ENCODE data around the gene EPHA8.

- no peak for TF ChIP-seq FOXA1 (IDR thresholded peaks at IDR 0.05)
- TF ChIP-seq TAF1 (conservative IDR thresholded peaks at IDR 0.05), result no peak
- no peak for TF ChIP-seq CTCF (IDR thresholded peaks at IDR 0.05; ENCODE audit: low read depth, low read length, missing input control)
- no peak for TF ChIP-seq ZBTB33 (IDR thresholded peaks at IDR 0.05)
- TF ChIP-seq EGR1 (IDR thresholded peaks at IDR 0.05; ENCODE audit: low read depth in 2 of 2), result no peak
- no peak for TF ChIP-seq REST (IDR thresholded peaks at IDR 0.05)
- no peak for TF ChIP-seq GABPA (IDR thresholded peaks at IDR 0.05 in 1 of 2, conservative IDR thresholded peaks at IDR 0.05 in 1 of 2)
- TF ChIP-seq RXRA (IDR thresholded peaks at IDR 0.05), result no peak
- TF ChIP-seq HNF4G (IDR thresholded peaks at IDR 0.05), result no peak
- TF ChIP-seq RAD21 (IDR thresholded peaks at IDR 0.05), result no peak
- no peak for TF ChIP-seq SP1 (IDR thresholded peaks at IDR 0.05)
- no peak for TF ChIP-seq HNF4A (conservative IDR thresholded peaks at IDR 0.05)
- no peak for TF ChIP-seq ATF3 (IDR thresholded peaks at IDR 0.05)
Measured at GRCh38 chr1:22637907-22638445, 74.7 kb downstream of the EPHA8 start.

Measured in liver (tissue), 3 donors.